ENCODE data around the gene ME3. TPM values are rescaled to one million over a fixed set of nuclear protein-coding genes. Genes with fewer than 3 reads are reported as not detected.

The ME3 gene
- total RNA-seq, 3 donors from 2014 or later (not counting 1 experiment from before 2014, with no cell fraction given) = 5.2 to 7.5 (median 6.9) TPM

DNA sequence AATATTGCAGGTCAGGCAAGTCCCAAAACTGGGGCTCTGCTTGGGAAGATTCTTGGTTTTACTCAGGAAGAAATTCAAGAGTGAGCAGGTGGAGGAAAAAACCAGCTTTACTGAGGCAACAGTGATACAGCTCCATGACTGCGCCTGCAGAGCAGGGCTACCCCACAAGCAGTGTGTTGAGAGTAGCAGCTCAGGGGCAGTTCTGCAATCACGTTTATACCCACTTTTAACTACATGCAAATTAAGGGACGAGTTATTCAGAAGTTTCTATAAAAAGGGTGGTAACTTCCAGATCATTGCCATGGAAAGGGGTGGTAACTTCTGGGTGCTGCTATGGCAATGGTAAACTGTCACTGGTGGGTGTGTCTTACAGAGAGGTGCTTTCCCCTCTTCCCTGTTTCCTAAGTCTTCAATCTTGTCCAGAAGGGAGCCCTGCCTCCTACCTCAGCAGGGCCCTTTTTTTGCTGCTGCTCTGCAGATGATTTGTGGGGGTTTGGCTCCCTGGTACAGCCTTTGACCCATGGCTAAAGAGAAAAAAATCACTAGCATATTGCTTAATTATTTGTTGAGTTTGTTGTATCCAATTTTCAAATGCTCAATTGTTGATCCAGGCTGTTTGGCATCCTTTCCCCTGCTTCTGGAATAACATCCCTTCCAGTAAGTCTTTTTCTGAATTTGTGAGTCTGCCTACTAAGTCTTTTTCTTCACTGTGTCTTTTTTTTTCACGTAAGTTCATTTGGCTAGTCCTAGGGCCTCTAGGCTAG lies 30.0 kb upstream of the ME3 start:
- H3K4me1 Mint-ChIP-seq = no peaks in the 10 kb centered on the region
- intact Hi-C loops (cut with micrococcal nuclease) = no loop called here
- TF ChIP-seq CTCF (IDR thresholded peaks at IDR 0.05) = no peak
- no peaks in the 10 kb centered on the region for H3K36me3 Mint-ChIP-seq
- Histone ChIP-seq H3K36me3 (ENCODE audit: control insufficient read depth, insufficient read depth, low read length) (no peaks in the 10 kb centered on the region), H3K27me3 (ENCODE audit: control insufficient read depth, insufficient read depth, low read length) (no peaks in the 10 kb centered on the region), H3K4me1 (ENCODE audit: control insufficient read depth, insufficient read depth, low read length) (no peaks in the 10 kb centered on the region), H3K4me3 (ENCODE audit: low read length) (no peak overlapping the region), H3K9me3 (ENCODE audit: control insufficient read depth, insufficient read depth, low read length) (no peaks in the 10 kb centered on the region), H3K27ac (ENCODE audit: low read length) (no peak overlapping the region)
- H3K27me3 Mint-ChIP-seq (ENCODE audit: low read depth in 2 of 2) = peaks cover 12 to 43% of the 10 kb centered on the region in 2 donors
- no peak overlapping the region for H3K4me3 Mint-ChIP-seq
- H3K9me3 Mint-ChIP-seq = no peaks in the 10 kb centered on the region
- DNase-seq (no peak), ATAC-seq (no peak)
- H3K27ac Mint-ChIP-seq = no peak overlapping the region
- 95% methylated on average over 3 of the region's 4 CpGs for WGBS (ENCODE audit: insufficient coverage)

DNA sequence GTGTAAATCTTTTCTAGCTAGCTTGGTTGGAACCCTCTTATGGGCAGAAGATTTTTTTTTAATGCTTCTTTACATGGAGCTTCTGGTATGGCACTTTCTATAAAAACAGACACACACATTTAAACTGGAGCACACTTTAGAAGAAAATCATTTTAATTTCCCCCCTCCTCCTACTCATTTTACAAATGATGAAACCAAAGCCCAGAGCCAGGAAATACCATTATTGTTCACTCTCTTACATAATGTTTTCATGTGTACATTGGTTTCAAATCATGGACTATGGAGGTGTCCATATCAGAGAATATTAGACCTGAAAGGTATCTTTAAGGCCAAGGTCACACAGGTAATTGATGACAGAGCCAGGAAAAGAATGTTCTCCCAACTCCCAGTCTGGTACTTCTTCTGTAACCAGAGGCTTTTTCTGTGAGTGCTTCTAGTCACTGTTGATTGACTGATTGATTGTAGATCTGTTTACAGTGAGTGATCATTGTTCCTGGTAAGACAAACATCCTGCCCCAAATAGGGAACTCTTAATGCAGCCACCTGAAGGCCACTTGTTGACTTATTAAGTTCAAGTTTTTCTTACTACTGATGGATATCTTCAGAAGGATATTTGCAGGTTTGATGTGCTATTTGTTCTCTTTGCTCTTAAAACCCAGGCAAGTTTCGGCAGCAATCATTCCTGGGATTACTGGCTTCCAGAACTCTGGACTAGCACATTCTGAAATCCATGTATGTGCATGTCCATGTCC lies 26.8 kb upstream of the ME3 start:
- WGBS (ENCODE audit: insufficient coverage) = 94% methylated on average over 1 of the region's 1 CpG
- ATAC-seq = no peak

GRCh38 chr11:86698639-86699038 lies 26.2 kb upstream of the ME3 start:
- WGBS (ENCODE audit: insufficient coverage) = no CpG with 5 or more reads among the region's 1 CpG
- no peak for TF ChIP-seq CTCF (IDR thresholded peaks at IDR 0.05)
- Histone ChIP-seq H3K4me3 (ENCODE audit: low read length) (no peak overlapping the region), H3K36me3 (ENCODE audit: control insufficient read depth, insufficient read depth, low read length) (no peaks in the 10 kb centered on the region), H3K27me3 (ENCODE audit: control insufficient read depth, insufficient read depth, low read length) (no peaks in the 10 kb centered on the region), H3K9me3 (ENCODE audit: control insufficient read depth, insufficient read depth, low read length) (no peaks in the 10 kb centered on the region), H3K4me1 (ENCODE audit: control insufficient read depth, insufficient read depth, low read length) (no peaks in the 10 kb centered on the region), H3K27ac (ENCODE audit: low read length) (no peak overlapping the region)
- Mint-ChIP-seq H3K9me3 (no peaks in the 10 kb centered on the region), H3K27me3 (ENCODE audit: low read depth in 2 of 2) (peaks cover 6 to 11% of the 10 kb centered on the region in 2 donors), H3K36me3 (no peaks in the 10 kb centered on the region), H3K4me1 (no peaks in the 10 kb centered on the region), H3K27ac (no peak overlapping the region), H3K4me3 (no peak overlapping the region)
- intact Hi-C loops (cut with micrococcal nuclease) = no loop called here
- DNase-seq = no peak
- no peak for ATAC-seq

More for the DNA sequence above, 26.8 kb upstream of the ME3 start:
- Histone ChIP-seq H3K9me3 (ENCODE audit: control insufficient read depth, insufficient read depth, low read length) (no peaks in the 10 kb centered on the region), H3K4me1 (ENCODE audit: control insufficient read depth, insufficient read depth, low read length) (no peaks in the 10 kb centered on the region), H3K27ac (ENCODE audit: low read length) (no peak overlapping the region), H3K4me3 (ENCODE audit: low read length) (no peak overlapping the region), H3K36me3 (ENCODE audit: control insufficient read depth, insufficient read depth, low read length) (no peaks in the 10 kb centered on the region), H3K27me3 (ENCODE audit: control insufficient read depth, insufficient read depth, low read length) (no peaks in the 10 kb centered on the region)
- intact Hi-C loops (cut with micrococcal nuclease) = no loop called here
- Mint-ChIP-seq H3K36me3 (no peaks in the 10 kb centered on the region), H3K27ac (no peak overlapping the region), H3K4me3 (no peak overlapping the region), H3K9me3 (no peaks in the 10 kb centered on the region), H3K27me3 (ENCODE audit: low read depth in 2 of 2) (peaks cover 9 to 16% of the 10 kb centered on the region in 2 donors), H3K4me1 (no peaks in the 10 kb centered on the region)
- no peak for TF ChIP-seq CTCF (IDR thresholded peaks at IDR 0.05)
- no peak for DNase-seq
